Smooth muscle cell of the brain vasculature (primary cell): ENCODE data around the gene ZKSCAN3.
"Not testable (repeated sequence)": the region's sequence is repeated elsewhere in the genome, so short reads cannot be mapped to it uniquely, and the experiment has no call there.

Source experiments
- DNase-seq: peaks from one replicate; pipeline ENCODE4 v3.0.0-alpha.2; 2012; ENCODE audit warnings: low read depth, low spot score

Gene ZKSCAN3

GRCh38 chr6:28373925-28374324 lies 24.2 kb downstream of the ZKSCAN3 start:
- DNase-seq = no peak

GRCh38 chr6:28377879-28378278 lies 28.1 kb downstream of the ZKSCAN3 start:
- no peak for DNase-seq

GRCh38 chr6:28378644-28379043 lies 28.9 kb downstream of the ZKSCAN3 start:
- DNase-seq = no peak

- no peak for DNase-seq
Measured at GRCh38 chr6:28380381-28380780, 30.6 kb downstream of the ZKSCAN3 start.

- peak; percentile 79 for DNase-seq
Measured at GRCh38 chr6:28383235-28384142, 33.7 kb downstream of the ZKSCAN3 start.

GRCh38 chr6:28384143-28384533 lies 34.4 kb downstream of the ZKSCAN3 start:
- DNase-seq = no peak

- no peak for DNase-seq
Measured at GRCh38 chr6:28390688-28391087, 40.9 kb downstream of the ZKSCAN3 start.

GRCh38 chr6:28393912-28394662 lies 44.3 kb downstream of the ZKSCAN3 start:
- no peak for DNase-seq

- DNase-seq = no peak
Measured at GRCh38 chr6:28395918-28396317, 46.2 kb downstream of the ZKSCAN3 start.

GRCh38 chr6:28399350-28400121 lies 49.8 kb downstream of the ZKSCAN3 start, which contains the start of gene ZSCAN12:
ZSCAN12 (minus strand) TSS chr6:28399747; CDS start chr6:28398405, 1,342 bp downstream.
- DNase-seq = peak; percentile 58

- no peak for DNase-seq
Measured at GRCh38 chr6:28400122-28400451, 50.3 kb downstream of the ZKSCAN3 start.

GRCh38 chr6:28401172-28401571 lies 51.4 kb downstream of the ZKSCAN3 start:
- no peak for DNase-seq

- no peak for DNase-seq
Measured at GRCh38 chr6:28402197-28402596, 52.5 kb downstream of the ZKSCAN3 start.

- not testable (repeated sequence) for DNase-seq
Measured at GRCh38 chr6:28403923-28404322, 54.2 kb downstream of the ZKSCAN3 start.

- no peak for DNase-seq
Measured at GRCh38 chr6:28407401-28407800, 57.7 kb downstream of the ZKSCAN3 start.

GRCh38 chr6:28408076-28408802 lies 58.5 kb downstream of the ZKSCAN3 start:
- DNase-seq = no peak

GRCh38 chr6:28410767-28411166 lies 61.0 kb downstream of the ZKSCAN3 start:
- no peak for DNase-seq

- DNase-seq = no peak
Measured at GRCh38 chr6:28413681-28414080, 63.9 kb downstream of the ZKSCAN3 start.
